HL-60/S4 (cell line): ENCODE data around the gene WFS1.

Source experiments
- in situ Hi-C: fragments of 300-500 bp; cut with MboI; formaldehyde crosslinking; loops from 2 replicates; pipeline ENCODE4 v1.14.3; 2022; ENCODE audit warnings: low sequenced_read_pairs

Gene WFS1

DNA sequence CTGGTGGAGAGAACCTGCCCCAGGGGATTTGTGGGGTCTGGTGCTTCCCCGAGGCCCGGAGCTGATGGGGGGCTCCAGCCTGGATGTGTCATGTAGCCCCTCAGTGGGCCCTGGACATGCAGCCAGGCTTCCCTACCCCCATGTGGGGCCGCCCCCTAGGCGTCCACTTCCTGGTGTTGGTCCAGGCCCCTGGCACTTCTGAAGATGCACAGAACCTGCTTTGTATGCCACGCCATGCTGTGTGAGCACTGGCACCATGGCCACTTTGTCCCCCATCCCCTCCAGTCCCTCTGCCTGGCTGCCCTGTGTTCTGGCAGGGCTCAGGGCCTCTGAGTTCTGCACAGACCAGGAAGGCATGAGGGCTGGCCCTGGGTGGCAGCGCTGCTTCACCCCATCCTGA lies 29.2 kb downstream of the WFS1 start:
- in situ Hi-C loops: no loop called here

DNA sequence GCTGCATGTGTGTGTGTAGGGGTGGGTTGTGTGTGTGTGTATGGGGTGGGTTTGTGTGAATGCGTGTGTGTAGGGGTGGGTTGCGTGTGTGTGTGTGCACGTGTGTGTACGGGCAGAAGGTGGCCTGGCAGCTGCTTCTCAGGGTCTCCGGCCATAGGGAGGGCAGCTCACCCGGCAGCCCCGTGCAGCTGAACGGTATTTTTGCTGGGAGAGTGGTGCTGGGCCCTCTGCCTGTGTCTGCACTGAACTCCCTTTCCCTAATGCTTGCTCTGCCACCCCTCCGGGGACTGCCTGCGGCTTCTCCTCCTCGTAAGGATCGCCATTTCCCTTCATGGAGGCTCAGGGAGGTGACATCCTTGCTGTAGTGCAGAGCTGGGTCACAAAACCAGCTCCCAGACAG lies 30.2 kb downstream of the WFS1 start:
- in situ Hi-C loops: no loop called here

GRCh38 chr4:6300359-6300758 lies 30.7 kb downstream of the WFS1 start:
- in situ Hi-C loops: no loop called here

GRCh38 chr4:6301051-6301731 lies 31.5 kb downstream of the WFS1 start:
- in situ Hi-C loops: no loop called here

- in situ Hi-C loops: no loop called here
Measured at GRCh38 chr4:6301732-6302442, 32.2 kb downstream of the WFS1 start.

GRCh38 chr4:6302869-6303268 lies 33.2 kb downstream of the WFS1 start:
- in situ Hi-C loops: no loop called here

GRCh38 chr4:6303943-6304342 lies 34.3 kb downstream of the WFS1 start:
- in situ Hi-C loops: no loop called here

- in situ Hi-C loops: no loop called here
Measured at GRCh38 chr4:6306299-6306698, 36.6 kb downstream of the WFS1 start.

- in situ Hi-C loops: no loop called here
Measured at GRCh38 chr4:6307230-6307629, 37.6 kb downstream of the WFS1 start.

GRCh38 chr4:6307891-6308290 lies 38.2 kb downstream of the WFS1 start:
- in situ Hi-C loops: no loop called here

DNA sequence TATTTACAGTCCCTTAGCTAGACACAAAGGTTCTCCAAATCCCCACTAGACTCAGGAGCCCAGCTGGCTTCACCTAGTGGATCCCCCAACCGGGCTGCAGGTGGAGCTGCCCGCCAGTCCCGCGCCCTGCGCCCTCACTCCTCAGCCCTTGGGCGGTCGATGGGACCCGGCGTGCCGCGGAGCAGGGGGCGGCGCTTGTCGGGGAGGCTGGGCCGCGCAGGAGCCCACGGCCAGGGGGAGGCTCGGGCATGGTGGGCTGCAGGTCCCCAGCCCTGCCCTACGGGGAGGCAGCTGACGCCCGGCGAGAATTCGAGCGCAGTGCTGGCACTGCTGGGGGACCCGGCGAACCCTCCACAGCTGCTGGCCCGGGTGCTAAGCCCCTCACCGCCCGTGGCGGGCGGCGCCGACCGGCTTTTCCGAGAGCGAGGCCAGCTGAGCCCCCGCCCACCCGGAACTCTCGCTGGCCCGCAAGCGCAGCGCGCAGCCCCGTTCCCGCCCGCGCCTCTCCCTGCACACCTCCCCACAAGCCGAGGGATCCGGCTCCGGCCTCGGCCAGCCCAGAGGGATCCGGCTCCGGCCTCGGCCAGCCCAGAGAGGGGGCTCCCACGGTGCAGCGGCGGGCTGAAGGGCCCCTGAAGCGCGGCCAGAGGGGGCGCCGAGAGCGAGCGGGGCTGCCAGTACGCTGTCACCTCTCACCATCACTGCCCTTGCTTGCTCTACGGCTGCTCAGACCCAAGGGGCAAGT lies 39.4 kb downstream of the WFS1 start:
- in situ Hi-C loops: no loop called here

- in situ Hi-C loops: no loop called here
Measured at GRCh38 chr4:6309777-6310176, 40.1 kb downstream of the WFS1 start.

DNA sequence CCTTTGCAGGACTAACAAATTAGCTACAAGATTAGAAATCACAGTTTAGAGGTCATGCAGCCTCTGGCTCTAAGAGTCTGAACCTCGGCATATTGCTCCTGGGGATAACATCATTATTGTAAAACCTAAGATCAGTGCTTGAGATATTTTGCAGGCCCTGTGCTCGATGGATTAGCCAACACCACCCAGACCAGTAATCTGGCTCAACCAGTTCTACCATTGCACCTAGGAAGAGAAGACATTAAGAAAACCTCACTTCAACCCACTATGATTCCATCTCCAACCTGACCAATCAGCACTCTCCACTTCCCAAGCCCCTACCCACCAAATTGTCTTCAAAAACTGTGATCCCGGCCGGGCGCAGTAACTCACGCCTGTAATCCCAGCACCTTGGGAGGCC lies 43.6 kb downstream of the WFS1 start:
- in situ Hi-C loops: no loop called here

GRCh38 chr4:6316461-6317003 lies 46.9 kb downstream of the WFS1 start:
- in situ Hi-C loops: no loop called here

DNA sequence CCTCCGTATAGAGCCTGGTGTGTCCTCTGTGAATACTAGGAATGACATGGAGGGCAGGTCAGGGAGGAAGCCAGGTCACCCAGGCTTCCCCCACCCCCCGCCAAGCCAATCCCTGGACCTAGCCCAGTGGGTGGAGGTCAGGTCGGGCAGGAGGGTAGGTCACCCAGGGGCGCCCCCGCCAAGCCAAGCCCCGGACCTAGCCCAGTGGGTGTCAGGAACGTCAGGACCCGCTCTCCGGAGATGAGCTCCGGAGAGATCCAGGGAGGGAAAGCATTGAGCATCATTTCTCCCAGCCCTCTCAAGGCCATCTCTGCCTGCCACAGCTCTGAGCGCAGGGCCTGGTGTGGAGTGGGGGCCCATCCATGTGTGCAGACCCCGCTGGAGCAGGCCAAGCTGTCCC lies 48.6 kb downstream of the WFS1 start:
- in situ Hi-C loops: no loop called here

DNA sequence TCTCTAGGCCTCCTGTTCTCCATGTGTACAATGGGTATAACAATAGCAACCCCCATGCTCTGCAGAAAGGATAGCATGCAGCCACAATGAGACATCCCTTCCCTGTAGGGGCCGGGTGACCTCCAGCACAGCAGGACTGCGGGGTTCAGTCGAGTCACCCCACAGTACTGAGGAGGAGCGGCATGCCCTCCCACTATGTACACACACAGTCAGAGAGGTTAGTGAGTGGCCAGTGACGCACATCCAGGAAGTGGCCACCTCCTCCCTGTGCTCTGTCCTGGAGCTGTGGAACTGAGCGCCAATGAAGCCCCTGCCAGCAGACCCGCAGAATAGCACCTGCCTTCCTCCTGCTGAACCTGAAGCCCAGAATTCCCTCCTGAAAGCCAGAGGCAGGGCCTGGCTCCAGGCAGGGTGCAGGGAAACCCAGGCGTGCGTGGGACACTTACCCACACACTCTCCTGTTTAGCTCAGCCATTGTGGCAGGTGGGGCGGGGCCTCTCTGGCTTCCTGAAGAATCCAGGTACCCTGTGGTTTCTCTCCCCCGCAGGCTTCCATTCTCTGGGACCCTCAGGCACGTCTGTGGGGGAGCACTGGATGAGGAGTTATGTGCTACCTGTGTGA lies 50.0 kb downstream of the WFS1 start:
- in situ Hi-C loops: no loop called here

DNA sequence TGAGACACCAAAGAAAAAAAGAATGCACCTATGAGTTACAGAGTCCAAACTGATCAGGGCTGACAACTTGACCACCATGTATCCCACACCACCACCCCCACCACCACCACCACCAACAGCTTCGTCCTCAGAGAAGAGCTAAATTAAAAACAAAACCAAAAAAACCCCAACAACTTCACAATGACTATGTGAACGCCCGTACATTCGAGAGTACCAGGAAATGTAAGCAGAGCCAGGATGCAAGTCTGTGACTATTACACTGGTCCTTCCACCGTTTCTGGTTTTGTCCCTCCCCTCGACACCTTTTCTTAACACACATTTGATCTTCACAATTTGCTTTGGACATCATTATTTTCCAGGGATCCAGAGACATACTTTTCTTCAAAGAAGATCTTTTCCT lies 51.0 kb downstream of the WFS1 start:
- in situ Hi-C loops: no loop called here

GRCh38 chr4:6321361-6321760 lies 51.7 kb downstream of the WFS1 start:
- in situ Hi-C loops: no loop called here

DNA sequence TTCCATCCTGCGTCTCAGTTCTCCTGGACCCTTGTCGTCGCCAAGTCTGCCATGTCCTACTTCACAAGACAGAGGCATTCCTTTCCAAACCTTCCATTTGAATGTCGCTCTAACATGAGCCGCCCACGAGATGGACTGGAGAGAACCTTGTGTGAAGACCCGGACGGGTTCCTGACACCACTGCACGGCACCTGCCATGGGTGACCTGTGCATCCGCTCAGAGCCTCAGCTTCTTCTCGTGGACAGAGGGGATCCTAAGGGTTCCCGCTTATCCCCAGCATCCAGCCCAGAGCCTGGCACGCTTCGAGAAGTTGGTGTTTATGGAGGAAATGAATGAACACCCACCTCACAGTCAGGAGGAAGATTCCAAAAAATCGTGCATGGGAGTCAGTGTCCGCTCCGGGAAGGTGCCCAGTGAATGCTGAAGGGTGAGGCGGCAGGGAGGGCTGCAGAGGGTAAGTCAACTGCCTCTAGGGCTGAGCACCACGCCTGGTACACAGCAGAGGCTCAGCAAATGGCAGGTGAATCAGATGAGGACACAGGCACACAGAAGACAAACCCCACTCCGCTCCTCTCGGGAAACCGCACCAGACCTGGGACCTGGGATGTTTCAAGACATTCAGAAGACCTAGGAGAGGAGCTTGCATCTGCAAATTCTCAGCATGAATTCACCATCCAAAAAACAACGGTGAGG lies 52.6 kb downstream of the WFS1 start:
- in situ Hi-C loops: no loop called here

DNA sequence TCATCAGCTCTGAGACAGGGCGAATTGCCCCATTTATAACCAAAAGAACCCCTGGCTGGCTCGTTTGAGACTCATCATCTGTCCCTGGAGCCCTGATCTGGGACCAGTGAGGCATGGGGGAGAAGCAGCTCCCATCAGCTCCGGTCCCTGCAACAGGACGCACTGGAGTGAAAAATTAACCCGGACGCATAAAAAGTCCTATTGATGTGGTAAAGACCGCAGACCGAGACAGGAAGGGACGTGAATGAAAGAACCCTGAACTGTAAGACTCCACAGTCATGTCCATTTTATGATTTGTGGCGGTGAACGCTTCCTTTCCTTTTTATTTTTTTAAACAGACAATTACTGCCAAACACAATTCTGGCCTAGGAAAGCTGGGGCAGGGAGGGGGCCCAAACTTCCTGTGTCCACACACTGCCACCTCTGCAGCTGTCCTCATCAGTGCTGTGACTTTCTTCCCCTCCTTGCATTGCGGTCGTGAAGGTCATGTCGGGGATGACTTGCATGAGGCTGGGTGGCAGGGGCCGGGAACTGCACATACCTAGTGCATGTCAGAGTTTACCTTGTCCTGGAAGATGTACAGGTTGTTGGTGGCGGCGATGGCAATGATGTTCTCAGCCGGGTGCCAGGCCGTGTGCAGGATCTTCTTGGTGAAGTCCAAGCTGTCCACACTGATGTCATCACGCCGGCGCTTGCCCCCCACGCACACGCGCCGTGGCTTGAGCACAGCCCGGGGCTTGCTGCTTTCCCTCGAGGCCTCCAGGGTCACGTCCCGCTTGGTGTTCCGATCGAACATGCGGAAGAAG lies 53.3 kb downstream of the WFS1 start:
- in situ Hi-C loops: no loop called here
